GM23338 (cell line): Measurements from ENCODE around the gene EIF3K.

ENCODE experiments used
- CREB1 ChIP-seq: fragments of 250-450 bp; sonication (Bioruptor Pico); IDR thresholded peaks from 2 replicates; pipeline ENCODE4 v1.5.0; 2020; ENCODE audit warnings: low read depth, mild to moderate bottlenecking, moderate library complexity
- CTCF ChIP-seq, 2 experiments: fragments of 200-600 bp in 1 of 2; sonication (generic) in 1 of 2; conservative IDR thresholded peaks; 2 replicates each; pipeline versions ENCODE4 v1.5.1 to v1.6.1; 2016 to 2017; ENCODE audit warnings: antibody characterized with exemption in 2 of 2, low read depth in 2 of 2, mild to moderate bottlenecking in 2 of 2, moderate library complexity in 1 of 2
- EZH2 ChIP-seq: fragments of 200-600 bp; sonication (generic); IDR thresholded peaks from one replicate; pipeline ENCODE4 v1.8.0; 2017; ENCODE audit warnings: antibody characterized with exemption, mild to moderate bottlenecking, low read depth; ENCODE audit not compliant: unreplicated experiment
- EZH2phosphoT487 ChIP-seq: fragments of 200-600 bp; sonication (generic); IDR thresholded peaks from one replicate; pipeline ENCODE4 v1.8.1; 2018; ENCODE audit warnings: antibody characterized with exemption; ENCODE audit not compliant: unreplicated experiment
- JUNB ChIP-seq: IDR thresholded peaks from one replicate; pipeline ENCODE4 v1.6.1; 2016; ENCODE audit warnings: antibody characterized with exemption; ENCODE audit not compliant: unreplicated experiment
- NANOG ChIP-seq: IDR thresholded peaks from 2 replicates; pipeline ENCODE4 v1.6.1; 2016; ENCODE audit warnings: antibody characterized with exemption, borderline replicate concordance
- POLR2AphosphoS5 ChIP-seq: IDR thresholded peaks from 2 replicates; pipeline ENCODE4 v1.6.1; 2016; ENCODE audit warnings: antibody characterized with exemption, low read depth
- REST ChIP-seq: IDR thresholded peaks from one replicate; pipeline ENCODE4 v1.6.1; 2018; ENCODE audit warnings: antibody characterized with exemption; ENCODE audit not compliant: unreplicated experiment
- STAT1 ChIP-seq: IDR thresholded peaks from one replicate; pipeline ENCODE4 v1.6.1; 2016; ENCODE audit warnings: antibody characterized with exemption; ENCODE audit not compliant: unreplicated experiment
- ZNF114 ChIP-seq: fragments of 250-450 bp; sonication (Bioruptor Pico); IDR thresholded peaks from 2 replicates; pipeline ENCODE4 v1.5.0; 2020; ENCODE audit warnings: mild to moderate bottlenecking, moderate library complexity
- TF ChIP-seq, protein P1 (sequence below): fragments of 250-450 bp; sonication (Bioruptor Pico); IDR thresholded peaks from 2 replicates; pipeline ENCODE4 v1.5.0; 2020; ENCODE audit warnings: mild to moderate bottlenecking, moderate library complexity
- TF ChIP-seq, protein P2 (sequence below): IDR thresholded peaks from 2 replicates; pipeline ENCODE4 v1.6.1; 2016; ENCODE audit warnings: antibody characterized with exemption

GRCh38 chr19:38632476-38633213 is 13.7 kb downstream of the EIF3K start:
- no peak for TF ChIP-seq CTCF (conservative IDR thresholded peaks at IDR 0.05; ENCODE audit: low read depth in 2 of 2)
- no peak for TF ChIP-seq EZH2
- TF ChIP-seq POLR2AphosphoS5: no peak
- TF ChIP-seq JUNB: no peak
- TF ChIP-seq CREB1 (CRISPR knock-in tag): no peak
- TF ChIP-seq, protein P1, sequence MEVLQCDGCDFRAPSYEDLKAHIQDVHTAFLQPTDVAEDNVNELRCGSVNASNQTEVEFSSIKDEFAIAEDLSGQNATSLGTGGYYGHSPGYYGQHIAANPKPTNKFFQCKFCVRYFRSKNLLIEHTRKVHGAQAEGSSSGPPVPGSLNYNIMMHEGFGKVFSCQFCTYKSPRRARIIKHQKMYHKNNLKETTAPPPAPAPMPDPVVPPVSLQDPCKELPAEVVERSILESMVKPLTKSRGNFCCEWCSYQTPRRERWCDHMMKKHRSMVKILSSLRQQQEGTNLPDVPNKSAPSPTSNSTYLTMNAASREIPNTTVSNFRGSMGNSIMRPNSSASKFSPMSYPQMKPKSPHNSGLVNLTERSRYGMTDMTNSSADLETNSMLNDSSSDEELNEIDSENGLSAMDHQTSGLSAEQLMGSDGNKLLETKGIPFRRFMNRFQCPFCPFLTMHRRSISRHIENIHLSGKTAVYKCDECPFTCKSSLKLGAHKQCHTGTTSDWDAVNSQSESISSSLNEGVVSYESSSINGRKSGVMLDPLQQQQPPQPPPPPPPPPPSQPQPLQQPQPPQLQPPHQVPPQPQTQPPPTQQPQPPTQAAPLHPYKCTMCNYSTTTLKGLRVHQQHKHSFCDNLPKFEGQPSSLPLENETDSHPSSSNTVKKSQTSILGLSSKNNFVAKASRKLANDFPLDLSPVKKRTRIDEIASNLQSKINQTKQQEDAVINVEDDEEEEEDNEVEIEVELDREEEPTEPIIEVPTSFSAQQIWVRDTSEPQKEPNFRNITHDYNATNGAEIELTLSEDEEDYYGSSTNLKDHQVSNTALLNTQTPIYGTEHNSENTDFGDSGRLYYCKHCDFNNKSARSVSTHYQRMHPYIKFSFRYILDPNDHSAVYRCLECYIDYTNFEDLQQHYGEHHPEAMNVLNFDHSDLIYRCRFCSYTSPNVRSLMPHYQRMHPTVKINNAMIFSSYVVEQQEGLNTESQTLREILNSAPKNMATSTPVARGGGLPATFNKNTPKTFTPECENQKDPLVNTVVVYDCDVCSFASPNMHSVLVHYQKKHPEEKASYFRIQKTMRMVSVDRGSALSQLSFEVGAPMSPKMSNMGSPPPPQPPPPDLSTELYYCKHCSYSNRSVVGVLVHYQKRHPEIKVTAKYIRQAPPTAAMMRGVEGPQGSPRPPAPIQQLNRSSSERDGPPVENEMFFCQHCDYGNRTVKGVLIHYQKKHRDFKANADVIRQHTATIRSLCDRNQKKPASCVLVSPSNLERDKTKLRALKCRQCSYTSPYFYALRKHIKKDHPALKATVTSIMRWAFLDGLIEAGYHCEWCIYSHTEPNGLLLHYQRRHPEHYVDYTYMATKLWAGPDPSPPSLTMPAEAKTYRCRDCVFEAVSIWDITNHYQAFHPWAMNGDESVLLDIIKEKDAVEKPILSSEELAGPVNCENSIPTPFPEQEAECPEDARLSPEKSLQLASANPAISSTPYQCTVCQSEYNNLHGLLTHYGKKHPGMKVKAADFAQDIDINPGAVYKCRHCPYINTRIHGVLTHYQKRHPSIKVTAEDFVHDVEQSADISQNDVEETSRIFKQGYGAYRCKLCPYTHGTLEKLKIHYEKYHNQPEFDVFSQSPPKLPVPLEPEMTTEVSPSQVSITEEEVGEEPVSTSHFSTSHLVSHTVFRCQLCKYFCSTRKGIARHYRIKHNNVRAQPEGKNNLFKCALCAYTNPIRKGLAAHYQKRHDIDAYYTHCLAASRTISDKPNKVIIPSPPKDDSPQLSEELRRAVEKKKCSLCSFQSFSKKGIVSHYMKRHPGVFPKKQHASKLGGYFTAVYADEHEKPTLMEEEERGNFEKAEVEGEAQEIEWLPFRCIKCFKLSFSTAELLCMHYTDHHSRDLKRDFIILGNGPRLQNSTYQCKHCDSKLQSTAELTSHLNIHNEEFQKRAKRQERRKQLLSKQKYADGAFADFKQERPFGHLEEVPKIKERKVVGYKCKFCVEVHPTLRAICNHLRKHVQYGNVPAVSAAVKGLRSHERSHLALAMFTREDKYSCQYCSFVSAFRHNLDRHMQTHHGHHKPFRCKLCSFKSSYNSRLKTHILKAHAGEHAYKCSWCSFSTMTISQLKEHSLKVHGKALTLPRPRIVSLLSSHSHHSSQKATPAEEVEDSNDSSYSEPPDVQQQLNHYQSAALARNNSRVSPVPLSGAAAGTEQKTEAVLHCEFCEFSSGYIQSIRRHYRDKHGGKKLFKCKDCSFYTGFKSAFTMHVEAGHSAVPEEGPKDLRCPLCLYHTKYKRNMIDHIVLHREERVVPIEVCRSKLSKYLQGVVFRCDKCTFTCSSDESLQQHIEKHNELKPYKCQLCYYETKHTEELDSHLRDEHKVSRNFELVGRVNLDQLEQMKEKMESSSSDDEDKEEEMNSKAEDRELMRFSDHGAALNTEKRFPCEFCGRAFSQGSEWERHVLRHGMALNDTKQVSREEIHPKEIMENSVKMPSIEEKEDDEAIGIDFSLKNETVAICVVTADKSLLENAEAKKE (CRISPR knock-in tag): no peak
- TF ChIP-seq EZH2phosphoT487: no peak
- TF ChIP-seq REST: no peak
- no peak for TF ChIP-seq NANOG
- no peak for TF ChIP-seq STAT1
- TF ChIP-seq ZNF114 (CRISPR knock-in tag): no peak
- TF ChIP-seq, protein P2, sequence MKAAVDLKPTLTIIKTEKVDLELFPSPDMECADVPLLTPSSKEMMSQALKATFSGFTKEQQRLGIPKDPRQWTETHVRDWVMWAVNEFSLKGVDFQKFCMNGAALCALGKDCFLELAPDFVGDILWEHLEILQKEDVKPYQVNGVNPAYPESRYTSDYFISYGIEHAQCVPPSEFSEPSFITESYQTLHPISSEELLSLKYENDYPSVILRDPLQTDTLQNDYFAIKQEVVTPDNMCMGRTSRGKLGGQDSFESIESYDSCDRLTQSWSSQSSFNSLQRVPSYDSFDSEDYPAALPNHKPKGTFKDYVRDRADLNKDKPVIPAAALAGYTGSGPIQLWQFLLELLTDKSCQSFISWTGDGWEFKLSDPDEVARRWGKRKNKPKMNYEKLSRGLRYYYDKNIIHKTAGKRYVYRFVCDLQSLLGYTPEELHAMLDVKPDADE: no peak
